Suprapubic skin (tissue), 4 donors: ENCODE results near the gene P4HA1.

Experiments used
- CTCF ChIP-seq, 2 donors: fragments of 200-600 bp in 1 of 2; fragments of 450-650 bp in 1 of 2; sonication (generic) in 1 of 2; IDR thresholded peaks; one replicate each; pipeline ENCODE4 v1.5.1; 2016 to 2019; ENCODE audit warnings: antibody characterized with exemption in 2 of 2, mild to moderate bottlenecking in 1 of 2, moderate library complexity in 1 of 2
- EP300 ChIP-seq: sonication (generic); formaldehyde crosslinking; IDR thresholded peaks from one replicate; pipeline ENCODE4 v1.6.1; 2017; ENCODE audit warnings: antibody characterized with exemption
- POLR2A ChIP-seq, 2 donors: fragments of 450-650 bp; IDR thresholded peaks; one replicate each; pipeline ENCODE4 v1.6.1; 2017; ENCODE audit warnings: antibody characterized with exemption in 2 of 2, mild to moderate bottlenecking in 2 of 2, moderate library complexity in 2 of 2
- POLR2AphosphoS5 ChIP-seq, 3 donors: sonication (generic); formaldehyde crosslinking; IDR thresholded peaks; one replicate each; pipeline ENCODE4 v1.6.1; 2017; ENCODE audit warnings: antibody characterized with exemption in 3 of 3

- TF ChIP-seq CTCF (IDR thresholded peaks at IDR 0.05) (no peak), POLR2A (IDR thresholded peaks at IDR 0.05) (no peak), EP300 (no peak), POLR2AphosphoS5 (IDR thresholded peaks at IDR 0.05) (no peak)
These were observed 38.1 kb upstream of the P4HA1 start for GRCh38 chr10:73134727-73135126.
